A549 treated with AZD9567 at 1 μM for 4 hours (cell line): ENCODE data around the gene COL9A1. TPM values are rescaled to one million over a fixed set of nuclear protein-coding genes. Genes with fewer than 3 reads are reported as not detected.

Source experiments
- total RNA-seq: library from RNA; stranded (reverse); fragments of 200-300 nt; extraction: Qiagen RNA extraction; gene quantifications from 5 replicates; pipeline ENCODE4 v1.2.3, GENCODE V29; 2022; ENCODE audit not compliant: insufficient read depth

COL9A1 gene
- total RNA-seq, result 0.08 TPM in 2 of 5 replicates, not detected in the others

GRCh38 chr6:70303034-70303525, at the start of gene COL9A1:
COL9A1 (minus strand) TSS chr6:70303084; CDS start chr6:70302924, 160 bp downstream.

Other genes starting within 250 kb of the COL9A1 start
- gene FAM135A, start 110.4 kb upstream of the COL9A1 start, total RNA-seq, result 9.5 to 16.0 TPM (median 13.4 TPM) in 5 replicates